Fibroblast of skin of abdomen (primary cell): ENCODE measurements around the gene EXOC3.

ENCODE experiments used
- DNase-seq: peaks from one replicate; pipeline ENCODE4 v3.0.0-alpha.2; 2013

EXOC3 gene

DNA sequence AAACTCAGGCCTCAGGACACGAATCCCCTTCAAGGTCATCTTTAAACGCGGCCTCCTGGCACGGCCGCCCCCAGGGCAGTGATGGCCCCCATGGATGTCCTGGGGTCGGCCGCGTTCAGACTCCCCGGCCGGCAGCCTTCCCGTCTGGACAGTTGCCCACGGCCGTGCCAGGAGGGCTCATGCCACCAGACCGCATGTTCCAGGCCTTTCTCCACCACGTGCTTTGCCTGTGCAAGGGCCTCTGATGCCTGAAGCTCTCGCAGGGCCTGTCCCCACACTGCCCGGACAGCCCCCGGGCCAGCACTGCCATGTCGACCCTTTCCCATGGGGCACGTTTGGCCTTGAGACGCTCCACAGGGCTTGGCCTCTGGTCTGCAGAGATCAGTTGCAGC lies 46.7 kb downstream of the EXOC3 start:
- DNase-seq: no peak

DNA sequence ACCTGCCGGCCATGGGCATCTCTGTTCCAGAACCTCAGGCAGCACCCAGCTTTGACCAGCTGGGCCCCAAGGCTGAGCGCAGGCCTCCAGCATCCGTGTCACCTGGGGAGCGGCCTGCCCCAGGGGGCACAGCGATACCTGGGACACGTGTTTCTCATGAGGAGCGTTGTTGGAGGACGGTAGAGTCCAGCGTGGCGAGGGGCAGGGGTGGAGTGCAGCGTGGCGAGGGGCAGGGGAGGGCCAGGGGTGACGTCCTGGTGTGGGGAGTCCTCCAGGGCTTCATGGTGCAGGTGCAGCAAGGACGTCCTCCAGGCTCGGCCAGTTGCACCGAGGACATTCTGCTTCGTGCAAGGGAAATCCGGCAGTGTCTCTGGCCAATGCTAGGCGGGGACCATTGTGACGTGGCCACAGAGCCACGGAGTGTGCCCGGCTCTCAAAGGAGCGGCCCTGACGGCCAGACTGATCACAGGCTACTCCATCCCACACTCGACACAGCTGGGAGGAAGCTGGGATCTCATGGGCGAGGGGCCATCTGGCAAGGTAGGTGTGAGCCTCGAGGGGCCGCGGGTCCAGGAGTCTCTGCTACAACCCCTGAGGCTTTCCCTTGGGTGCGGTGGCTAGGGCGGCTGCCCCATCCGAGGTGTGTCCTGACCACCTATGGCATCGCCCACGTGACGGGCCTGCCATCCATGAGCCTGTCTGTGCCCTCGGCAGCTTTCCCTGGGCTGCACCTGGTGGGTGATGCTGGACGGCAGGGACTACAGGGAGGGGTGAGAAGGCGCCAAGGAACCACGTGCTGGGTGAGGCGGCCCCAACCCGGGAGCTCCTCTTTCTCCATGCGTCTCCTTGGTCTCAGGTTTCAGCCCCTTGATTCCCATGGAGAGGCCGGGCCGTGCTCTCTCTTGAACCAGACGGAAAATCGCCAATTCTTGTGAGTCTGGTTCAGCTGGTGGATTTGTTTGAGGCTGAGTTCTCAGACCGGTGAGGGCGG lies 47.4 kb downstream of the EXOC3 start:
- no peak for DNase-seq

DNA sequence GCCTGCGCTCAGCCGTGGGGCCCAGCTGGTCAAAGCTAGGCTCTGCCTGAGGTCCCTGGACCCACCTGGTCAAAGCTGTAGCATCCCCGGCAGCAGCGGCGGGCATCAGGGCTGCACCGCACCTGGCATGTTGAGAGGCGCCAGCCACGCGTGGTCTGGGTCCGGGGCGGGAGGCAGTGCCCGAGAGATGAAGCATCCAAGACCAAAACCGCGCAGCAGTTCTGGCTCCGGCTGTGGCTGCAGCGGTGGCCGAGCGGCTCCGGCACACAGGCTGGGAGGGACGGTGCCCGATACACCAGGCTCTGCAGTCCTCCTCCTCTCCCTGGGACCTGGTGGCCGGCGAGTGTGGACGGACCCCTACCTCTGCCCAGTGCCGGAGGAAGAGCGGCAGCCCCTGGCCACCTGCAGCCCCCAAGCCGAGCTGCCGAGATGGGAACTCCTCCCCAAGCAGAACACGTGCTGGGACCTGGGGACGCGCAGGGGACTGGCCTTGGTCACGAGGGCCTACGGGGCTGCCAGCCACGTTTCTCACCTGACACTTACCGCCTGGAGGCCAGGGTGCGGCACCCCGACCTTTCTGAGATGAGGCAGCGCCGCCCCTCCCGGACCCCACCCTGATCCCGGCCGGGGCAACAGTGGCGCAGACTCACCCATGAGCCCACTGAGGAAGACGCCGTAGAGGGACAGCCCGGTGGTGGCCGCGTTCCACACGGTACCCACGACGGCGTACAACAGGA lies 48.3 kb downstream of the EXOC3 start:
- no peak for DNase-seq

DNA sequence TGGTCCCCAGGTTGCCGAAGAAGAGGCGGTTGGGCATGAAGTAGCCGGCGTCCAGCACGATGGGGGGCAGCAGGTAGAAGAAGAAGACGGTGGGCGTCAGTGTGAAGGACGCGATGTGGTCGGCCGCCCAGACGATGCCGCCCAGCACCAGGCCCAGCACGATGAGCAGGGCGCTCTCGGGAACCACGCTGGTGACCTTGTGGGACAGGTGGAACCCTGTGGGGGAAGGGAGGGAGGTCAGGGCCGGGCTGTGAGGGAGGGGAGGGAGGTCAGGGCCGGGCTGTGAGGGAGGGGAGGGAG lies 48.8 kb downstream of the EXOC3 start:
- no peak for DNase-seq

DNA sequence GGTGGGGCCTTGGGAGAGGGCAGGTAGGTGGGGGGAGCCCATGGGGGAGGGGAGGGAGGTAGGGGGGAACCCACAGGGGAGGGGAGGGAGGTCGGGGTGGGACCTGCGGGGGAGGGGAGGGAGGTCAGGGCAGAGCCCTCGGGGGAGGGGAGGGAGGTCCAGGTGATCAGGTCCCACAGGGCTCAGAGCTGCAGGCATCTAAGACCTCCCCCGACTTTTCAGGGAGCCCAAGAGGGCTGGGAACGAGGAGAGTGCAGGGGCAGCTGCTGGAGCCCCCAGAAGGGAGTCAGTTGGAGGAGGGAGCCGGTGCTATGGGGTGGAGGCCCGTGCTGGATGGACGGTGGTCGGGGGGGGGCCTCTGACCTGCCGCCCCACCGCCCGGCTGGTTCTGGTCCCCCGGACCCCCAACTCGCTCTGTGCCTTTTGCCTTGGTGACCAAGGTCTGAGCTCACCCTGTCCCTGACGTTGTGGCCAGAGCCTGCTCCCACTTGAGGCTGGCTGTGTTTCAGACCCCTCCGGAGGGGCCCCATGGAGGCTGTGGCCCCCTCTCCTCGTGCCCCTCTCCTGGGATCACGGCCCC lies 49.4 kb downstream of the EXOC3 start:
- DNase-seq: no peak

DNA sequence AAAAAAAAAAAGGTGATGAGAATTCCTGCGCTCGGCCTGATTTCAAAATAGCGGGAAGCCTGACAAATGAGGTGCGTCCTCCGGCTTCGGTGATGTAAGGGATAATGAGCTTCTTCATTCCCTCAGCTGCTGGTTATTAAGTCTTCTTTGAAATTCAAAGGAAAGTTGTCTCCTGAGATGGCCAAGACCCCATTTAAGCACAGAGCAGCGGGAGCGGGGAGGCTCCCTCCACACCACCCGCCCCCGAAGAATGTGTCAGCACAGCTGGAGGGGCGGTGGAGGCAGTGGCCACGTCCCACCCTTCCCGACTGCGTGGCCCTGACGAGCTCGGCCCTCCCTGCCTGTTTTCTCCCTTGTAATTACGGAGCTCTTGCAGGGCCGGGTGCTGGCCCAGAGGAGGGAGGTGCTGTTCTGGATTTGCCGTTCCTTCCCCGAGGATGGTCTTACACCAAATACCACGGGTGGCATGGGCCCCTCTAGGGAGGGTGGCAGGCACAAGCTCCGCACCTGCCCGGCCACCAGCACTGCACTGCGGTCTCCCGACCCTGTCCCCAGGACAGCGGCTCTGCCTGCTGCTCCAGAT lies 50.2 kb downstream of the EXOC3 start:
- DNase-seq: no peak

DNA sequence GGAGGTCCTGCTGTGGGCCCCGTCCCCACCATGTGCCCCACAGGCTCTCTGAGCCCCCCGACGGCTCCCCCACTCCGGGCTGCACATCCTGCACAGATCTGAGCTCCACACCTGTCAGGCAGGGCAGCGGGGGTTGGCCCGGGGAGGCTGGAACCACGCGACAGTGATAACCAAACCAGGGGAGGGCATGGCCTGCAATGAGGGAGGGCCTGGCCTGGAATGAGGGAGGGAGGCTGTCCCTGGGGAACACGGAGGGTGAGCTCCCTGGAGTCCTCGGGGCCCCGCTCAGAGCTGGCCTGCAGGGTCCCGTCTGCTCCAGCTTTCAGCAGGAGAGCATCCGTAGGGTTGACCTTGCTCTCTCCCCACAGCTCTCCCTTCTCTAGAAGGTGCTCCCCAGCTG lies 50.8 kb downstream of the EXOC3 start:
- DNase-seq: no peak

DNA sequence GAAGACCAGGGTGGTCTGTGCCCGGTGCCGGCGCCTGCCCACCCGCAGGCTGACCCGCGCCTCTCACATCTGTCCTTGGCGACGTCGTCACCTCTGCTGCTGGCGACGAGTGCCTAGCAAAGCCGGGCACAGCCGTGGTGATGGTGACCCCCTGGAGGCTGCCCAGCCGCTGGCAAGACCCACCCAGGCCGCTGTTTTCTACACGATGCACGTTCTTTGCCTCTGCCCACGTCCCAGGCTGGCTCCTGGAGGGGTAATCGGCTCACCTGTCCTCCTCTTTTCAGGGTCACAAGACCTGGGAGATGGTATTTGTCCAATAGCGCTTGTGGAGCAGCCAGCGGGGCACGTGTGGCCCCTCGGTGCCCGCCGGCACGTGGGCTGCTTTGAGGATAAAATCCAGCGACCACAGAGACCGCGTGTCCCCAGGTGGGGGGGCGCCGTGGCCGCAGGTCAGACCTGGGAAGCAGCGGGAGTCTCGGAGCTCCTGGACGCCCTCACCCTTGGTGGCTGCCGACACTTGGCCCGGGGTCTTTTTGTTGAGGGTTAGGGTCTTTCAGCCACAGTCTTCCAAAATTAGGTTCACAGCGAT lies 51.8 kb downstream of the EXOC3 start:
- DNase-seq: no peak

DNA sequence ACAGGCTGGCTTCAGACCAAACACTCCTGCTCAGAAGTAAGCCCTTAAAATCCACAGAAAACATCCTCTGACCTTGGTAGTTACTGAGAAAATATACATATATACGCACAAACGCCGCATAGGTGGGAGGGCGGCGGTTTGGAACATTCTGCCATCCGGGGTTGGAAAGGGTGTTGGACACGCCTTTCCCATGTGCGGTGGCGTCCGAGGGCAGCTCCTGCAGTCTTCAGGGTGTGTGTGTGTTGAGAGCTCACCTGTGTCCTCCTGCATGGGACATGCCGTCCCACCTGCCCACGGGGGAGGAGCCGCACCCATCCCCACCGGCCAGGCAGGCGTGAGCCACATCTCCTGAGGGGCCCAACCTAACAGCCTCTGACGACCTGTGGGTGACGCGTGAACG lies 53.1 kb downstream of the EXOC3 start:
- DNase-seq: no peak

DNA sequence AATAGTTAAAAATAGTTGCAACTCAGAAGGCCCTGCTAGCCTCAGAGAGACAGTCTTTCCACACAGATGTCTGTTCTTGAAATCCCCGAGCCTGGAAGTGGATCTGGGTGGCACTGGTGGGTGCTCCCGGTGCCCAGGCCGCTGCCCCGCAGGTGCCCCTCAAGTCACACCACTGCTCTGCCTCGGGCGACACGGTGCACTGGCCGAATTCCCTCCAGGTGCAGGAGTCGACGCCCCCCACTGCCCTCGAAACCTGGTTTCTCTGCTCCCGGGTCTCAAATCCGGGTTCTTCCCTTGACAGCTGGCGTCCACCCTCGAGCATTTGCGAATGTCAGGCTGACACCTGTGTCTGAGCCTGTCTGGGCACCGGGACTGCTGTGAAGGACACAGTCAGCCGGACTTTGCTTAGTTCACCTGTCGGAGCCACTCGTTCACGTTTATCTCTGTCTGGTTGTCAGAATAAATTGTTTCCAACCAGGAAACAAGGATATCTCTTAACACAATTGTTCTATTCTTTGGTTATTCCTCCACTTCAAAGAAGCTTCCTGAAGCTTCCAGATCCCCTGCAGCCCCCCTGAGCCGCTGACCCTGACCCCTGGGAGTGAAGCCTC lies 54.2 kb downstream of the EXOC3 start:
- no peak for DNase-seq

DNA sequence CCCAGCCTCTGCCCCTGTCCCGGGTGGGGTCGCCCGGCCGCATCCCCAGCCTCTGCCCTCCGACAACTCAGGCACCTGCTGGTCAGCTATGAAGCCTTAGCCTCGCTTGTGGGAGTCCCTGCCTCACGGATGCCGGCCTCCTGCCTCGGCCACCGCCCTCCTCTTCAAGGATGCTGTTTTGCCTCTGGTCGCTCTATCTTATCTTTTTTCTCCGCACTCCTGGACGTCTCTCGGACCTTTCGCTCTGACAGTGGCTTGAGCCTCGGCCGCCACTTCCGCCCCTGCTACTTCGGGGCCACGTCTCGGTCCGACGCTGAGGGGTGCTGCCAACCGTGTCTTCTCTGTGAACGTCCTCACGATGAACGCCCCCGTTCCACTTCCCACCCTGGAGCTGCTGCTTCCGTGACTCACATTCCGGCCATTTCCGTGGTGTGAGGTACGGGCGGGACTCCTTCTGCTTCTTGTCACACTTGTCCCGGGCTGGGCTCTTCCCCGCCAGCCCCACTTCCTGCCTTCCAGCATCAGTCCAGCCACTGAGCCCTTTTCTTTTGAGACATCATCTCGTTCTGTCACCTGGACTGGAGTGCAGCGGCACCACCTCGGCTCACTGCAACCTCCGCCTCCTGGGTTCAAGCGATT lies 55.0 kb downstream of the EXOC3 start:
- no peak for DNase-seq

DNA sequence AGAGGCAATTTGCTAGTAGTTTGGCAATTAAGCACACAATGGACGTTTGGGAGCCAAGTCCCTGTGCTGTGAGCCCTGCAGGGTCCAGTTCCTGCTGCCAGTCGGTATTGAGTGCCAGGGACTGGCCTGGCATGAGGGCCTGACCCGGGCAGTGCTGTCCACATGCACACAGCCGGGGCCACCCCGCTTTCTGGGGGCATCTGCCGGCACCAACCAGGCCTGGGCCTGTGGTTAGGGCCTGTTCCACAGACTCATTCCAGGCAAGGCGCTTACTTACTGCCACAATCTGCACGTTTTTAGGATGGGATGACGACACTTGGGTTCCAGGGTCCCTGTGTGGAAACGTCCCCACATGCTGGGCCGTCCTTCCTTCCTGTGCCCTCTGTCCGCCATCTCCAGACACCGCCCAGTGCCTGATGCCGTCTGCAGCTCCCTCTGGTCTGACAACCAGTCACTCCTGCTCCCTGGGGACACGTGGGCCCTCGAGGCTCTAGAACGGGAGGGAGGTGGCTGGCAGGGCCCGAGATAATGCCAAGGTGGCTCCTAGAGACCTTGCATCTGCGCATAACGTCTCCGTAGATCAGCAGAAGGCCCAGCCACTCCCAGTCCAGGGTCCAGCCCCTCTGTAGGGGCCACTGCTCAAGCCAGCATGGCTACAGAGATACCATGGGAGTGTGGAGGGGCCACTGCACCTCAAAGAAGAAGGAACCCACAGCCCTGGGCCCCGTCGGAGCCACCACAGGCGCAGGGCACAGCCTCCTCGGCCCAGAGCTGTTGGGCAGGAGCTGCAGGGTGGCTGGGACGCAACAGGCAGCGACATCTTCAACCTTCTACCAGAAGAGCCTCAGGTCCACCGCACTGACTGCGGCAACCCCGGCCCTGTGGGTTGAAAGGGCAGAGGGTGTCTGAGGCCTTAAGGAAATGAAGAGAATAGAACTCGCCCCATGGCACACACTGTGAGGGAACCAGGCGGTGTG lies 56.5 kb downstream of the EXOC3 start:
- no peak for DNase-seq

DNA sequence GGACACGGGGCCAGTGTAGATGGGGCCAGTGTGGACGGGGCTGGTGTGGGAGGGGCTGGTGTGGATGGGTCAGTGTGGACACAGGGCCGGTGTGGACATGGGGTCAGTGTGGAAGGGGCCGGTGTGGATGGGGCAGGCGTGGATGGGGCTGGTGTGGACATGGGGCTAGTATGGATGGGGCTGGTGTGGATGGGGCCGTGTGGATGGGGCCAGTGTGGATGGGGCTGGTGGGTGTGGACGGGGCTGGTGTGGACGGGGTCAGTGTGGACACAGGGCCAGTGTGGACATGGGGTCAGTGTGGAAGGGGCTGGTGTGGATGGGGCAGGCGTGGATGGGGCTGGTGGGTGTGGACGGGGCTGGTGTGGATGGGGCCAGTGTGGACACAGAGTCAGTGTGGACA lies 57.5 kb downstream of the EXOC3 start:
- DNase-seq: no peak

DNA sequence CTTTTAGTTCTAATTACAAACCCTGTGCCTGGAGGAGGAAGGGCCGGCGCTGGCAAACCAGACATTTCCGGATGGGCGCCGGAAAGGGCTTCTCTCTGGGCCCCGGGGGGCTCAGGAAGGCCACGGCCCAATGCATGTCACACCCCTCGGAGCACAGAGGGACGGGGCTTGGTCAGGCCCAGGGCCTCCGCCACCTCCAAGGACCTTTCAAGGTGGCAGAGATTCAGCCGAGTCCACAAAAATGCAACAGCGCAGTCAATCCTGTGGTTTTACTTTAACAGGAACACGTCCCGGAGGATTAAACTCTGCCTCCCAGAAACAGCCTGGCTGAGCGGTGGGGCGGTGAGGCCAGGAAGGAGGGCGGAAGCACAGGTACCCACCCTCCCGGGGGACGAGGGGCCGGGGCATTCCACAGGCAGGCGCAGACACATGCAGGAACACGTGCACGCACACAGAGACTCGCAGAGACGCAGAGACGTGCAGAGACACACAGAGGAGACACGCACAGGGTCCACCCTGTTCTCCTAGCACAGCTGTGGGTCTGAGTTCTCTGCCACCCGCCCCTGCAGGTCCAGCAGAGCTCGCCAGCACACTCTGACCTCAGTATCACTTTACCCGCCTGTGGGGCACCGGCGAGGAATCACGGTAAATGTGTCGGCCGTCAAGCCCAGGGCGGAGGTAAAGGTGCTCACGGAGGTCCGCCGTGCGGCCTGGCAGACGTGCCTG lies 58.3 kb downstream of the EXOC3 start:
- DNase-seq: no peak

DNA sequence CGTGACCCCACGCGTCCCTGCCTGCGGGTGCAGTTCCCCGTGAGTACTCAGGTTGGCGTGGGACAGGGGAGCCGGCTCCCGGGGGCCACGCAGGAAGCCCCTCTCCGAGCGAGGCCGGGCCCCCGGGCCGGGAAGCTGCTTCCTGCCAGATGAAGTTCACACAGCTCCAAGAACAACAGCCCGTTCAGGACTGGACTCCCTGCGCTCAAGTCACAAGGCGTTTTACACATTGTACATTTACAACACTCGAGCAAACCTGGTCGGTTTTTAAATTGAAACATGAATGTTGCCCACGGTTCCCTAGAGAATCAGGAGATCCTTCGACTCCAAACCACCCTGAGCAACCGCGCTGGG lies 58.8 kb downstream of the EXOC3 start:
- no peak for DNase-seq

DNA sequence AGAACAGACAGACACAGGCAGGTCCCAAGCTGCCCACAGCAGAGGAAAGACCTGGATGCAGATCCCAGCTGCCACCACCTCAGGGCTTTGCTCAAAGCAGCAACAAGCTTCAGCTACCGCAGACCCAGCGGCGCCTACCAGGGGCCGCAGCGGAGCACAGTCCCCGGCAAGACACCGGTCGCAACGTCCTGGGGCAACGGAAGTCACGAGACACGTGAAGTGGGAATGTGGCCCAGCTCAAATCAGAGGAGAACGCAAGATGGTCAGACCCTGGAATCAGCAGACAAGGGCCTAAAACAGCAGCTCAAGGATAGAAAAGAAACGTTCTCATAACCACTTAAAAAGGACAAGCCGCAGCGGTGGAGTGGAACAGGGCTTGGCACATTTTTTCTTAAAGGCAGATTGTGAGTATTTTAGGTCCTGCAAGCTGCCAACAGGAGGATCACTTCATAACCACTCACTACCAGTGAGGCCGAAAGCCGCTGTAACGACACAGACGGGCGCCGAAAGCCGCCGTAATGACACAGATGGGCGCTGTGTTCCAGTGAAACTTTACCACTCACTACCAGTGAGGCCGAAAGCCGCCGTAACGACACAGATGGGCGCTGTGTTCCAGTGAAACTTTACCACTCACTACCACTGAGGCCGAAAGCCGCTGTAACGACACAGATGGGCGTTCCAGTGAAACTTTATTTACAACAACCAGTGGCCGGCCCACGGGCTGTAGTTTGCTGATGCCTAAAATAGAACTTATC lies 59.5 kb downstream of the EXOC3 start:
- no peak for DNase-seq

DNA sequence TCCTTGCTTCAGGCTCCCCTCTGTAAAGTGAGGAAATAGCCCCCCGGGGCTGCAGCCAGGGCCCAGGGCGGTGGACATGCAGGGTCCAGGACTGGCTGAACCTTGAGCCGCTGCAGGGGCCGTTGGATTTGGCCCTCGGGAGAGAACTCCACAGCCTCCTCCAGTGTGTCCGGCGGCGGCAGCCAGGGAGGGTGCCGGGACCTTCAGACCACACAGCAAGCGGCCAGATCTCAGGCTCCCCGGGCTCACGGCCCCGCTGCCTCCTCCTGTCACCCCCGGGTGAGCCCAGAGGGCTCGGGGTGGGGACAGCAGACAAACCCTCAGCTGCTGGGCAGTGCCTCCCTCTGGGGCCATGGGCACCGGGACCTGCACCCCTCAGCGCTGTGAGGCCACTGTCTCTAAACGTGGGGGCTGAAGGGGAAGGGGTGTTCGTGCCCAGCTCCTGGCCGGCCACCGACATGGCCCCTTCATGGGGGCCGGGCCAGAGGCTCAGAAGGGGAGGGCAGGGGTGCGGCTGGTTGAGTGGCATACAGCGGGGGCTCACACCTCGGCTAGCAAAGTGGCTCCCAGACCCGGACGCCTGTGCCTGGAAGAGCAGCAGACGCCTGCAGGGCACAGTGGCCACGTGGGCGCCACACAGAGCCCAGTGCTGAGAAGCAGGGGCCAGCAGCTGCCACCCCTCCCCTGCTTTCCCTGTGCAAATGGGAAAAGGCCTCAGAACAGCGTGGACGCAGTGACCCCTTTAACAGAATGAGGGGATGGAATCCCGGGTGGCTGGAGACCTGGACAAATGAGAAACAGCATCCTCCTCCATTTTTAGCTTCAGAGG lies 61.6 kb downstream of the EXOC3 start:
- no peak for DNase-seq

DNA sequence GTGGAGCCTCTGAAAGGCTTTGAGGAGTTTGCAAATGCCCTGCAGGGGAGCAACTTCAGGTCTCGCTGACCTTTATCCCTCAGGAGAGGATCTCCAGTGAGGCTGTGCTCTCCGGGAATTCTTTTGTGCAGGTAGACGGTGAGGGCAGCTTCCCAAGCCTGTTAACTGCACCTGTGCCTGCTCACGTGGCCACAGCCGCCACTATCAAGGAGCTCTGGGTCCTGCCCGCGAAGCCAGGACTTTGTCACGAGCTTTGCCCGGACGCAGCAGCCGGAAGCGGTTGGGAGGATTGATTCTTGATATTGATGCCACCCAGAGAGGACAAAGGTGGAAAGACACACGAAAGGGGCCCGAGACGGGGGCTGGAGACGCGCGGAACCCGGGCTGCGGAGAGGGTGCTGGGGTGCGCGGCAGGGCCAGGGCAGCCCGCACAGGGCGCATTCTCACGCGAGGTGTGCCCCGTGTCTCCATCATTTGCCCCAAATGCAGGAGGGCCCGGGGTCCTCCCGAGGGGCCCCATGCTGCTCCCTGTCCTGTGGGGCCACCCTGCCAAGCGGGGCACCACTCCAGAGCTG lies 63.1 kb downstream of the EXOC3 start:
- DNase-seq: no peak
